ENCODE results near the gene METTL13.
"Not testable (repeated sequence)": the region's sequence is repeated elsewhere in the genome, so short reads cannot be mapped to it uniquely, and the experiment has no call there.

Gene METTL13

GRCh38 chr1:171798765-171799164 lies 17.3 kb downstream of the METTL13 start:
- Histone ChIP-seq H3K4me3 (ENCODE audit: severe bottlenecking) (no peak overlapping the region), H3K27me3 (ENCODE audit: insufficient read depth, poor library complexity, severe bottlenecking) (no peaks in the 10 kb centered on the region), H3K27ac (ENCODE audit: poor library complexity, severe bottlenecking) (no peak overlapping the region), H3K36me3 (ENCODE audit: low read depth) (peaks cover 34% of the 10 kb centered on the region), H3K4me1 (ENCODE audit: insufficient read depth, poor library complexity, severe bottlenecking) (peaks cover 7% of the 10 kb centered on the region), H3K9me3 (ENCODE audit: severe bottlenecking) (no peaks in the 10 kb centered on the region)
- TF ChIP-seq CTCF (IDR thresholded peaks at IDR 0.05; ENCODE audit: poor library complexity, severe bottlenecking), result no peak
- no peak for DNase-seq (ENCODE audit: low spot score)
- no peak for ATAC-seq (ENCODE audit: low read depth)

- DNase-seq (ENCODE audit: low spot score) (no peak), ATAC-seq (ENCODE audit: low read depth) (no peak)
- Histone ChIP-seq H3K9me3 (ENCODE audit: severe bottlenecking) (no peaks in the 10 kb centered on the region), H3K36me3 (ENCODE audit: low read depth) (peaks cover 32% of the 10 kb centered on the region), H3K4me1 (ENCODE audit: insufficient read depth, poor library complexity, severe bottlenecking) (peaks cover 3% of the 10 kb centered on the region), H3K4me3 (ENCODE audit: severe bottlenecking) (no peak overlapping the region), H3K27ac (ENCODE audit: poor library complexity, severe bottlenecking) (no peak overlapping the region), H3K27me3 (ENCODE audit: insufficient read depth, poor library complexity, severe bottlenecking) (no peaks in the 10 kb centered on the region)
- no peak for TF ChIP-seq CTCF (IDR thresholded peaks at IDR 0.05; ENCODE audit: poor library complexity, severe bottlenecking)
These were observed 17.7 kb downstream of the METTL13 start for GRCh38 chr1:171799166-171799565.

- not testable (repeated sequence) for H3K4me1 ChIP-seq (ENCODE audit: insufficient read depth, poor library complexity, severe bottlenecking); H3K9me3 ChIP-seq (ENCODE audit: severe bottlenecking); ATAC-seq (ENCODE audit: low read depth); H3K27ac ChIP-seq (ENCODE audit: poor library complexity, severe bottlenecking); DNase-seq (ENCODE audit: low spot score); H3K27me3 ChIP-seq (ENCODE audit: insufficient read depth, poor library complexity, severe bottlenecking); H3K4me3 ChIP-seq (ENCODE audit: severe bottlenecking)
- H3K36me3 ChIP-seq (ENCODE audit: low read depth), result peaks cover 28% of the 10 kb centered on the region
These were observed 18.2 kb downstream of the METTL13 start for GRCh38 chr1:171799698-171800097.

- no peak overlapping the region for H3K27ac ChIP-seq (ENCODE audit: poor library complexity, severe bottlenecking)
- no peak overlapping the region for H3K4me3 ChIP-seq (ENCODE audit: severe bottlenecking)
- H3K36me3 ChIP-seq (ENCODE audit: low read depth), result peaks cover 22% of the 10 kb centered on the region
- H3K27me3 ChIP-seq (ENCODE audit: insufficient read depth, poor library complexity, severe bottlenecking), result no peaks in the 10 kb centered on the region
- no peak for TF ChIP-seq CTCF (IDR thresholded peaks at IDR 0.05; ENCODE audit: poor library complexity, severe bottlenecking)
- ATAC-seq (ENCODE audit: low read depth) (no peak), DNase-seq (ENCODE audit: low spot score) (no peak)
- H3K4me1 ChIP-seq (ENCODE audit: insufficient read depth, poor library complexity, severe bottlenecking), result no peaks in the 10 kb centered on the region
- H3K9me3 ChIP-seq (ENCODE audit: severe bottlenecking), result no peaks in the 10 kb centered on the region
These were observed 18.9 kb downstream of the METTL13 start for GRCh38 chr1:171800342-171800741.

GRCh38 chr1:171800851-171801250 lies 19.4 kb downstream of the METTL13 start:
- Histone ChIP-seq H3K9me3 (ENCODE audit: severe bottlenecking) (no peaks in the 10 kb centered on the region), H3K4me3 (ENCODE audit: severe bottlenecking) (no peak overlapping the region), H3K36me3 (ENCODE audit: low read depth) (peaks cover 18% of the 10 kb centered on the region), H3K27ac (ENCODE audit: poor library complexity, severe bottlenecking) (no peak overlapping the region), H3K4me1 (ENCODE audit: insufficient read depth, poor library complexity, severe bottlenecking) (no peaks in the 10 kb centered on the region), H3K27me3 (ENCODE audit: insufficient read depth, poor library complexity, severe bottlenecking) (no peaks in the 10 kb centered on the region)
- DNase-seq (ENCODE audit: low spot score) (no peak), ATAC-seq (ENCODE audit: low read depth) (no peak)
- no peak for TF ChIP-seq CTCF (IDR thresholded peaks at IDR 0.05; ENCODE audit: poor library complexity, severe bottlenecking)

Measured in RWPE2 (cell line).